CD4-positive, alpha-beta T cell (primary cell): ENCODE data around the gene ADK. TPM values are rescaled to one million over a fixed set of nuclear protein-coding genes. Genes with fewer than 3 reads are reported as not detected.

ENCODE experiments used
- ATAC-seq: fragments of 200-7000 bp; cut with Tn5 transposase; one replicate; pipeline ENCODE4 v1.10.0; 2022; ENCODE audit warnings: mild to moderate bottlenecking; ENCODE audit not compliant: poor library complexity
- CTCF ChIA-PET: fragments of 350-600 bp; sonication (Branson Sonifier 250); formaldehyde crosslinking; loops from one replicate; lab custom pipeline; 2021; ENCODE audit warnings: antibody characterized with exemption, inconsistent platforms; lab: Charles Lee
- POLR2A ChIA-PET: fragments of 350-600 bp; sonication (Branson Sonifier 250); formaldehyde crosslinking; loops from one replicate; lab custom pipeline; 2021; ENCODE audit warnings: antibody characterized with exemption, inconsistent platforms; lab: Charles Lee
- DNase-seq, 14 experiments: peaks; one replicate each; pipeline ENCODE4 v3.0.0-alpha.2; 2013 to 2020; ENCODE audit warnings: mixed read lengths in 2 of 14
- H3K27ac ChIP-seq, 2 donors: one replicate each; pipeline versions ENCODE4 v1.5.1 to v1.7.0; 2013; ENCODE audit warnings: low read length in 2 of 2, low read depth in 1 of 2, mild to moderate bottlenecking in 1 of 2
- H3K27me3 ChIP-seq, 2 experiments: 1 replicate in 1 of 2; 2 replicates in 1 of 2; pipeline versions ENCODE4 v1.6.1 to v1.7.0; 2013; ENCODE audit warnings: low read length in 2 of 2, control low read depth in 1 of 2, mild to moderate bottlenecking in 1 of 2, moderate library complexity in 1 of 2; ENCODE audit not compliant: insufficient read depth in 2 of 2, control insufficient read depth in 1 of 2
- H3K36me3 ChIP-seq: one replicate; pipeline ENCODE4 v1.6.1; 2013; ENCODE audit warnings: low read length, control low read depth; ENCODE audit not compliant: insufficient read depth
- H3K4me1 ChIP-seq: one replicate; pipeline ENCODE4 v1.6.1; 2013; ENCODE audit warnings: low read length, control low read depth; ENCODE audit not compliant: insufficient read depth
- H3K4me3 ChIP-seq: one replicate; pipeline ENCODE4 v1.5.1; 2013; ENCODE audit warnings: mild to moderate bottlenecking, low read length, moderate library complexity
- H3K9me3 ChIP-seq, 2 experiments: 1 replicate in 1 of 2; 2 replicates in 1 of 2; pipeline versions ENCODE4 v1.6.1 to v1.7.0; 2013; ENCODE audit warnings: low read length in 2 of 2, mild to moderate bottlenecking in 2 of 2, control low read depth in 1 of 2, moderate library complexity in 1 of 2; ENCODE audit not compliant: control insufficient read depth in 1 of 2, insufficient read depth in 1 of 2
- H3K27ac Mint-ChIP-seq: one replicate; pipeline ENCODE4 v1.8.0; 2020; ENCODE audit warnings: mixed read lengths
- H3K27me3 Mint-ChIP-seq: one replicate; pipeline ENCODE4 v1.8.0; 2021; ENCODE audit warnings: mixed read lengths
- H3K36me3 Mint-ChIP-seq: one replicate; pipeline ENCODE4 v1.8.0; 2021; ENCODE audit warnings: low read depth, mixed read lengths
- H3K4me1 Mint-ChIP-seq: one replicate; pipeline ENCODE4 v1.8.0; 2021; ENCODE audit warnings: low read depth, mixed read lengths
- H3K4me3 Mint-ChIP-seq: one replicate; pipeline ENCODE4 v1.8.0; 2020; ENCODE audit warnings: mild to moderate bottlenecking, mixed read lengths
- H3K9me3 Mint-ChIP-seq: one replicate; pipeline ENCODE4 v1.8.0; 2020; ENCODE audit warnings: mixed read lengths
- CTCF ChIP-seq: fragments of 200-600 bp; IDR thresholded peaks from one replicate; pipeline ENCODE4 v1.8.0; 2022; ENCODE audit warnings: antibody characterized with exemption, mild to moderate bottlenecking
- intact Hi-C, 2 experiments: fragments of 100-400 bp; cut with DNase I in 1 of 2; cut with micrococcal nuclease in 1 of 2; formaldehyde crosslinking; loops; one replicate each; pipeline versions ENCODE4 v1.15.1 to v1.9.0; 2023 to 2025; cut with DNase I, micrococcal nuclease
- total RNA-seq, 174 experiments: library from RNA in 2 of 174; stranded (reverse) in 2 of 174; gene quantifications; one replicate each; pipeline ENCODE4 v1.2.3 and lab custom pipeline; 2021 to 2026

ADK gene
- total RNA-seq, 2 experiments from 2014 or later: 15.3 to 17.6 TPM

GRCh38 chr10:74320026-74320425, 169.0 kb downstream of the ADK start:
- DNase-seq (no peak), ATAC-seq (no peak)
- H3K4me3 ChIP-seq: no peak overlapping the region
- H3K4me3 Mint-ChIP-seq: no peak overlapping the region
- H3K27ac ChIP-seq: no peak overlapping the region
- peaks cover 13% of the 10 kb centered on the region for H3K9me3 Mint-ChIP-seq
- peaks cover 5% of the 10 kb centered on the region for H3K4me1 Mint-ChIP-seq
- no peaks in the 10 kb centered on the region for H3K4me1 ChIP-seq
- no peak for TF ChIP-seq CTCF
- ChIA-PET POLR2A (no interaction called here), CTCF (interaction anchor here (0.9 kb wide), 1 partner anchor 20 kb away, joined by 4 read pairs; no protein-coding TSS in a partner anchor)
- no peak overlapping the region for H3K27ac Mint-ChIP-seq
- intact Hi-C loops: no loop called here
- no peaks in the 10 kb centered on the region for H3K27me3 Mint-ChIP-seq
- H3K9me3 ChIP-seq: peaks cover 0 to 11% of the 10 kb centered on the region in 2 experiments
- peaks cover 88% of the 10 kb centered on the region for H3K36me3 Mint-ChIP-seq
- H3K36me3 ChIP-seq: peaks cover 4% of the 10 kb centered on the region
- no peaks in the 10 kb centered on the region for H3K27me3 ChIP-seq

GRCh38 chr10:74320717-74321116, 169.7 kb downstream of the ADK start:
- Histone ChIP-seq H3K36me3 (peaks cover 4% of the 10 kb centered on the region), H3K4me3 (no peak overlapping the region), H3K27me3 (no peaks in the 10 kb centered on the region), H3K9me3 (peaks cover 0 to 11% of the 10 kb centered on the region in 2 experiments), H3K4me1 (no peaks in the 10 kb centered on the region), H3K27ac (no peak overlapping the region)
- ChIA-PET CTCF (interaction anchor here (0.9 kb wide), 1 partner anchor 21 kb away, joined by 4 read pairs; no protein-coding TSS in a partner anchor), POLR2A (interaction anchor here (0.9 kb wide), 1 partner anchor 12 kb away, joined by 3 read pairs; no protein-coding TSS in a partner anchor)
- peaks cover 13% of the 10 kb centered on the region for H3K9me3 Mint-ChIP-seq
- no peak for ATAC-seq
- no peak for TF ChIP-seq CTCF
- no peak overlapping the region for H3K27ac Mint-ChIP-seq
- intact Hi-C loops: no loop called here
- no peaks in the 10 kb centered on the region for H3K27me3 Mint-ChIP-seq
- no peak for DNase-seq
- H3K4me3 Mint-ChIP-seq: no peak overlapping the region
- peaks cover 5% of the 10 kb centered on the region for H3K4me1 Mint-ChIP-seq
- H3K36me3 Mint-ChIP-seq: peaks cover 82% of the 10 kb centered on the region

GRCh38 chr10:74322141-74322540, 171.1 kb downstream of the ADK start:
- H3K36me3 Mint-ChIP-seq: peaks cover 74% of the 10 kb centered on the region
- Histone ChIP-seq H3K4me3 (no peak overlapping the region), H3K27ac (no peak overlapping the region), H3K36me3 (peaks cover 4% of the 10 kb centered on the region), H3K9me3 (peaks cover 0 to 11% of the 10 kb centered on the region in 2 experiments), H3K27me3 (no peaks in the 10 kb centered on the region), H3K4me1 (no peaks in the 10 kb centered on the region)
- ChIA-PET CTCF (interaction anchor here (1.0 kb wide), 1 partner anchor 10 kb away, joined by 3 read pairs; no protein-coding TSS in a partner anchor), POLR2A (no interaction called here)
- H3K9me3 Mint-ChIP-seq: peaks cover 13% of the 10 kb centered on the region
- intact Hi-C loops: no loop called here
- no peak overlapping the region for H3K4me3 Mint-ChIP-seq
- H3K27me3 Mint-ChIP-seq: no peaks in the 10 kb centered on the region
- H3K27ac Mint-ChIP-seq: no peak overlapping the region
- TF ChIP-seq CTCF: no peak
- H3K4me1 Mint-ChIP-seq: peaks cover 5% of the 10 kb centered on the region
- DNase-seq: no peak
- ATAC-seq: no peak
